CD4-positive, alpha-beta memory T cell (primary cell): ENCODE results near the gene TNK2. TPM values are rescaled to one million over a fixed set of nuclear protein-coding genes. Genes with fewer than 3 reads are reported as not detected.
"Not testable (repeated sequence)": the region's sequence is repeated elsewhere in the genome, so short reads cannot be mapped to it uniquely, and the experiment has no call there.

Experiments used
- CTCF ChIA-PET: fragments of 350-600 bp; sonication (Branson Sonifier 250); formaldehyde crosslinking; loops from one replicate; lab custom pipeline; 2021; ENCODE audit warnings: inconsistent platforms; ENCODE audit not compliant: partially characterized antibody; lab: Charles Lee
- POLR2A ChIA-PET: fragments of 350-600 bp; sonication (Branson Sonifier 250); formaldehyde crosslinking; loops from one replicate; lab custom pipeline; 2021; ENCODE audit not compliant: partially characterized antibody; lab: Charles Lee
- DNase-seq, 5 donors: peaks; one replicate each; pipeline versions ENCODE4 v3.0.0 to v3.0.0-alpha.2; 2020 to 2022; ENCODE audit warnings: mixed read lengths in 1 of 5
- H3K27ac ChIP-seq: one replicate; pipeline ENCODE4 v1.7.0; 2013; ENCODE audit warnings: low read depth, low read length
- H3K27me3 ChIP-seq: 2 replicates; pipeline ENCODE4 v1.7.0; 2013; ENCODE audit warnings: mild to moderate bottlenecking, low read length, moderate library complexity; ENCODE audit not compliant: insufficient read depth
- H3K36me3 ChIP-seq: 2 replicates; pipeline ENCODE4 v1.7.0; 2013; ENCODE audit warnings: mild to moderate bottlenecking, low read length, moderate library complexity; ENCODE audit not compliant: insufficient read depth
- H3K4me1 ChIP-seq: 2 replicates; pipeline ENCODE4 v1.7.0; 2013; ENCODE audit warnings: mild to moderate bottlenecking, low read length, moderate library complexity; ENCODE audit not compliant: insufficient read depth
- H3K4me3 ChIP-seq, 2 donors: one replicate each; pipeline ENCODE4 v1.7.0; 2013; ENCODE audit warnings: low read length in 2 of 2, mild to moderate bottlenecking in 1 of 2
- H3K9me3 ChIP-seq, 2 donors: one replicate each; pipeline ENCODE4 v1.7.0; 2013; ENCODE audit warnings: low read length in 2 of 2, control low read depth in 1 of 2; ENCODE audit not compliant: control insufficient read depth in 1 of 2
- H3K27ac Mint-ChIP-seq, 7 donors: one replicate each; pipeline ENCODE4 v1.8.0; 2020 to 2021; ENCODE audit warnings: mixed read lengths in 7 of 7, mild to moderate bottlenecking in 6 of 7, inconsistent platforms in 3 of 7, moderate library complexity in 3 of 7
- H3K27me3 Mint-ChIP-seq, 2 donors: one replicate each; pipeline ENCODE4 v1.8.0; 2020 to 2021; ENCODE audit warnings: mixed read lengths in 2 of 2
- H3K36me3 Mint-ChIP-seq, 2 donors: one replicate each; pipeline ENCODE4 v1.8.0; 2020 to 2021; ENCODE audit warnings: mixed read lengths in 2 of 2, inconsistent platforms in 1 of 2, mild to moderate bottlenecking in 1 of 2
- H3K4me1 Mint-ChIP-seq, 4 donors: one replicate each; pipeline ENCODE4 v1.8.0; 2020 to 2021; ENCODE audit warnings: mixed read lengths in 4 of 4, mild to moderate bottlenecking in 1 of 4
- H3K4me3 Mint-ChIP-seq, 8 donors: one replicate each; pipeline ENCODE4 v1.8.0; 2020 to 2021; ENCODE audit warnings: mixed read lengths in 8 of 8, mild to moderate bottlenecking in 7 of 8, moderate library complexity in 6 of 8, inconsistent platforms in 3 of 8
- H3K9me3 Mint-ChIP-seq, 8 donors: one replicate each; pipeline ENCODE4 v1.8.0; 2020 to 2021; ENCODE audit warnings: mixed read lengths in 8 of 8, mild to moderate bottlenecking in 5 of 8, inconsistent platforms in 3 of 8, moderate library complexity in 1 of 8
- intact Hi-C: fragments of 100-400 bp; cut with micrococcal nuclease; formaldehyde crosslinking; loops from one replicate; pipeline ENCODE4 v1.15.1; 2023
- polyA plus RNA-seq, 2 donors: library from polyadenylated mRNA; unstranded; fragments of 300-500 nt; fragmentation: Illumina TruSeq; gene quantifications; one replicate each; pipeline ENCODE4 v1.2.3, GENCODE V29; 2021
- total RNA-seq, 2 experiments: library from RNA; stranded (reverse); gene quantifications; one replicate each; pipeline ENCODE4 v1.2.3, GENCODE V29; 2021

TNK2 gene
- total and polyA plus RNA-seq, 4 experiments from 2014 or later: 0.18 to 164 (median 69.9) TPM

GRCh38 chr3:195866686-195867511 lies 41.5 kb downstream of the TNK2 start:
- H3K4me1 Mint-ChIP-seq: peaks cover 0 to 3% (median under 1%) of the 10 kb centered on the region in 4 donors
- H3K4me3 Mint-ChIP-seq: no peak overlapping the region
- H3K27me3 Mint-ChIP-seq: no peaks in the 10 kb centered on the region
- no peak for DNase-seq
- H3K36me3 ChIP-seq: peaks cover 10% of the 10 kb centered on the region
- no peak overlapping the region for H3K27ac Mint-ChIP-seq
- intact Hi-C loops: no loop called here
- H3K27ac ChIP-seq: no peak overlapping the region
- H3K36me3 Mint-ChIP-seq: peaks cover 4 to 31% of the 10 kb centered on the region in 2 donors
- H3K9me3 Mint-ChIP-seq: peaks cover 0 to 2% (median 0%) of the 10 kb centered on the region in 8 donors
- H3K9me3 ChIP-seq: no peaks in the 10 kb centered on the region
- no peaks in the 10 kb centered on the region for H3K27me3 ChIP-seq
- ChIA-PET CTCF (no interaction called here), POLR2A (interaction anchor here (1.1 kb wide), 1 partner anchor 27 kb away, joined by 3 read pairs; no protein-coding TSS in a partner anchor)
- H3K4me1 ChIP-seq: no peaks in the 10 kb centered on the region
- no peak overlapping the region for H3K4me3 ChIP-seq

- Mint-ChIP-seq H3K9me3 (peaks cover 0 to 2% (median 0%) of the 10 kb centered on the region in 8 donors), H3K36me3 (peaks cover 4 to 23% of the 10 kb centered on the region in 2 donors), H3K4me1 (peaks cover 0 to 3% (median under 1%) of the 10 kb centered on the region in 4 donors)
Observed at GRCh38 chr3:195865752-195866151, 42.6 kb downstream of the TNK2 start.

GRCh38 chr3:195863121-195864061 lies 45.0 kb downstream of the TNK2 start:
- ChIA-PET POLR2A (interaction anchor here (1.3 to 2.5 kb wide), 2 partner anchors 44 to 52 kb away, joined by 5 to 9 read pairs; no protein-coding TSS in a partner anchor), CTCF (interaction anchor here (0.8 to 3.5 kb wide), 3 partner anchors 26 to 50 kb away, joined by 3 to 65 read pairs (median 4); no protein-coding TSS in a partner anchor)
- H3K9me3 Mint-ChIP-seq: peaks cover 0 to 2% (median 0%) of the 10 kb centered on the region in 8 donors
- intact Hi-C loops: loop anchor here (1.0 kb wide), 2 partner anchors 31 to 52 kb away; no protein-coding TSS in a partner anchor
- no peaks in the 10 kb centered on the region for H3K27me3 Mint-ChIP-seq
- H3K36me3 Mint-ChIP-seq: peaks cover 0 to 16% of the 10 kb centered on the region in 2 donors
- peaks cover 5 to 8% (median 7%) of the 10 kb centered on the region in 4 donors for H3K4me1 Mint-ChIP-seq
- H3K4me1 ChIP-seq: peaks cover 8% of the 10 kb centered on the region
- H3K36me3 ChIP-seq: no peaks in the 10 kb centered on the region
- peak; percentile 30 to 54 (median 43) for DNase-seq
- H3K27ac ChIP-seq: no peak overlapping the region
- H3K4me3 Mint-ChIP-seq: no peak overlapping the region
- no peaks in the 10 kb centered on the region for H3K27me3 ChIP-seq
- H3K9me3 ChIP-seq: no peaks in the 10 kb centered on the region
- peak overlapping the region in 2 of 7 donors; percentile 47 to 48 for H3K27ac Mint-ChIP-seq
- H3K4me3 ChIP-seq: no peak overlapping the region

More at GRCh38 chr3:195865752-195866151, 42.6 kb downstream of the TNK2 start:
- Histone ChIP-seq H3K27me3 (no peaks in the 10 kb centered on the region), H3K9me3 (no peaks in the 10 kb centered on the region), H3K4me1 (no peaks in the 10 kb centered on the region), H3K4me3 (no peak overlapping the region), H3K27ac (no peak overlapping the region), H3K36me3 (peaks cover 3% of the 10 kb centered on the region)
- Mint-ChIP-seq H3K27ac (peak overlapping the region in 3 of 7 donors; percentile 57 to 63 (median 62)), H3K27me3 (no peaks in the 10 kb centered on the region), H3K4me3 (no peak overlapping the region)
- ChIA-PET POLR2A (no interaction called here), CTCF (no interaction called here)
- intact Hi-C loops: no loop called here
- DNase-seq: no peak

- intact Hi-C loops, H3K27me3 ChIP-seq, H3K4me3 Mint-ChIP-seq, H3K4me1 ChIP-seq, DNase-seq, H3K27me3 Mint-ChIP-seq, H3K4me3 ChIP-seq, H3K27ac ChIP-seq, H3K36me3 ChIP-seq, H3K4me1 Mint-ChIP-seq, H3K9me3 Mint-ChIP-seq, H3K9me3 ChIP-seq: not testable (repeated sequence)
- Mint-ChIP-seq H3K27ac (peak overlapping the region in 3 of 7 donors; percentile 13 to 90 (median 66)), H3K36me3 (peaks cover 0 to 16% of the 10 kb centered on the region in 2 donors)
- ChIA-PET CTCF (interaction anchor here (0.7 to 3.5 kb wide), 9 partner anchors 10 to 312 kb away, joined by 3 to 65 read pairs (median 5); no protein-coding TSS in a partner anchor), POLR2A (interaction anchor here (0.8 to 2.5 kb wide), 3 partner anchors 33 to 53 kb away, joined by 5 to 9 read pairs (median 8); partner anchors contain the start of gene TNK2)
Observed at GRCh38 chr3:195862318-195862717, 46.0 kb downstream of the TNK2 start.

DNA sequence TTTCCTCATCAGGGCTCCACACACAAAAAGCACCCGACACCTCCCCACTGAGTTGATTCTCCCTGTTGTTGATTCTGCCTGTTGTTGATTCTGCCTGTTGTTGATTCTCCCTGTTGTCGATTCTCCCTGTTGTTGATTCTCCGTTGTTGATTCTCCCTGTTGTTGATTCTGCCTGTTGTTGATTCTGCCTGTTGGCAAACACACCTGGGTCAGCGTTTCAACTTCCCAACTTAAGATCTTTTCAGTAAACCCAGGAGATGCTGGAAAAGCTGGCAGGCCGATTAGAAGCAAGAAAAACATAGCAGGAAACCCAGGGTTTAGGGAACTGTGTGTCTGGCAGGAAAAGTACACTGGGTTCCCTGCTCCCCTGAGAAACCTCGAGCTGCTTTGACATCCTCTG lies 47.9 kb downstream of the TNK2 start:
- H3K4me3 Mint-ChIP-seq: no peak overlapping the region
- Histone ChIP-seq H3K4me1 (peaks cover 8% of the 10 kb centered on the region), H3K27me3 (no peaks in the 10 kb centered on the region), H3K27ac (no peak overlapping the region), H3K36me3 (no peaks in the 10 kb centered on the region), H3K9me3 (no peaks in the 10 kb centered on the region), H3K4me3 (no peak overlapping the region)
- H3K27me3 Mint-ChIP-seq: no peaks in the 10 kb centered on the region
- POLR2A ChIA-PET: interaction anchor here (1.9 to 2.5 kb wide), 2 partner anchors 47 to 55 kb away, joined by 8 to 9 read pairs; partner anchors contain the start of gene TNK2
- peak overlapping the region in 1 of 7 donors; percentile 71 for H3K27ac Mint-ChIP-seq
- CTCF ChIA-PET: interaction anchor here (1.0 to 3.5 kb wide), 7 partner anchors 10 to 61 kb away, joined by 3 to 65 read pairs (median 8); no protein-coding TSS in a partner anchor
- peaks cover 5 to 8% (median 7%) of the 10 kb centered on the region in 4 donors for H3K4me1 Mint-ChIP-seq
- no peak for DNase-seq
- intact Hi-C loops: no loop called here
- H3K36me3 Mint-ChIP-seq: peaks cover 0 to 8% of the 10 kb centered on the region in 2 donors
- peaks cover 0 to 2% (median 0%) of the 10 kb centered on the region in 8 donors for H3K9me3 Mint-ChIP-seq

DNA sequence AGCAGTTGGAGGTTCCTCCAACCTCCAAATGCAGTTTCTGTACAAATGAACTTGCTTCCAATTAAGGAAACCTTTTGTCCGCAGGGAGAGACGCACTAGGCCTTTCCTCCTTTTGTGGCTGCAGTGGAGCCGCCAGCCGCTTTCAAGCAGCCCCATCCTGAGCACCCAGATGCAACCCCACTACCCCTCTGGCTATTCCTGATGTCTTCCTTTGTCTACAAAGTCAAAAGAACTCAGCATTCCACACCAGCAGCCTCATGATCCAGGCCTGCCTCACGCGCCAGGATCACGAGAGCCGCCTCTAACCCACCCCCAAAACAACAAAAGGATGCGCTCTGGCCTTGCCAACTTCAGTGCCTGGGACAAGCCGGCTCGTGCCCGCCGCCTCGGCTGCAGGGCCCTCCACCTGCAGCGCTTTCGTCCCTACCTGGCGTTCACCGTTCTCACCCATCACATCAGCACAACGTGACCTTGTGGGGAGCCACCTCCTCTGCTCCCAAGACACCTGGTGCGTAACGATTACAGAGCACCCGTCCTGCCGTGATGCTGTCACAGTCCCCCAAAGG lies 48.4 kb downstream of the TNK2 start:
- H3K27ac Mint-ChIP-seq: peak overlapping the region in 2 of 7 donors; percentile 10 to 19
- H3K27me3 ChIP-seq: no peaks in the 10 kb centered on the region
- no peak overlapping the region for H3K4me3 ChIP-seq
- peak overlapping the region in 1 of 8 donors; percentile 82 for H3K4me3 Mint-ChIP-seq
- H3K27me3 Mint-ChIP-seq: no peaks in the 10 kb centered on the region
- ChIA-PET POLR2A (interaction anchor here (0.9 to 1.6 kb wide), 5 partner anchors 35 to 55 kb away, joined by 3 to 10 read pairs (median 4); no protein-coding TSS in a partner anchor), CTCF (interaction anchor here (0.6 to 12.9 kb wide), 20 partner anchors 10 to 309 kb away, joined by 3 to 234 read pairs (median 6); no protein-coding TSS in a partner anchor)
- peaks cover 0 to 5% of the 10 kb centered on the region in 2 donors for H3K36me3 Mint-ChIP-seq
- H3K4me1 ChIP-seq: peaks cover 8% of the 10 kb centered on the region
- H3K27ac ChIP-seq: no peak overlapping the region
- no peak for DNase-seq
- intact Hi-C loops: loop anchor here (1.0 to 10.0 kb wide), 5 partner anchors 34 to 1525 kb away; no protein-coding TSS in a partner anchor
- no peaks in the 10 kb centered on the region for H3K36me3 ChIP-seq
- no peaks in the 10 kb centered on the region for H3K9me3 ChIP-seq
- peaks cover 5 to 8% (median 7%) of the 10 kb centered on the region in 4 donors for H3K4me1 Mint-ChIP-seq
- H3K9me3 Mint-ChIP-seq: peaks cover 0 to 2% (median 0%) of the 10 kb centered on the region in 8 donors
